ENCODE measurements around the gene ARID1B. TPM values are rescaled to one million over a fixed set of nuclear protein-coding genes. Genes with fewer than 3 reads are reported as not detected.

The ARID1B gene
- total RNA-seq, 1 donor from 2014 or later: 75.4 TPM

DNA sequence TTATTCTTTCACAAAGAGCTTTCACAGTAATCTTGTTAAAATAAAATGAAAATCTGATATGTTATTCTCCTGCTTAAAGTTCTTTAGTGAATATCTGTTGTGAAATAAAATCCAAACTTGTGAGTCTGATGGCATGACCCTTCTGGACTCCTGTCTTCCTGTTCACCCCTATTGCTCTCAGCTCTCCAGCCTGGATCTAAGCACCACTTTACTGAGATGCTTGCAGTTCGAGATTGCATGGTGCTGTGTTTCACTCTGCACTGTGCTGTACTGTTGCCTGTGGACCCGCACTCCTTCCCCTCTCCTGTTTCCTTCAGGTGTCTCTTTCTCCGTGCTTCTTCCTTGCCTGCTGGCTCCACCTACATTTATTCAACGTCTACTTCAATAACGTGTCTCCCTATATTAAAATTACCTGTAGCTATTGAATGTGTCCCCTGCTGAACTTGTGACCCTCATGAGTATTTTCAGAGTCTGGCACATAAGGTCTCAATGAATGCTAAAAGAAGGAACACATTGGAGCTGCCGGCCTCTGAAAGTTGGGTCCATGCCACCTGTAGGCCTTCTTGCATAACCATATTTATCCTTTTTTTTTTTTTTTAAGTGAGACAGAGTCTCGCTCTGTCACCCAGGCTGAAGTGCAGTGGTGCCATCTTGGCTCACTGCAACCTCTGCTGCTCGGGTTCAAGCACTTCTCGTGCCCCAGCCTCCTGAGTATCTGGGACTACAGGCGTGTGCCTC lies 100.1 kb downstream of the ARID1B start:
- Histone ChIP-seq H3K4me1 (ENCODE audit: insufficient read depth, low read length) (no peaks in the 10 kb centered on the region), H3K36me3 (ENCODE audit: insufficient read depth, low read length) (no peaks in the 10 kb centered on the region), H3K27me3 (ENCODE audit: insufficient read depth, low read length) (no peaks in the 10 kb centered on the region), H3K27ac (ENCODE audit: low read depth, low read length) (no peak overlapping the region), H2AFZ (ENCODE audit: low read depth, low read length) (no peak overlapping the region), H3K79me2 (ENCODE audit: insufficient read depth, low read length) (peaks cover 98% of the 10 kb centered on the region), H3K4me3 (ENCODE audit: insufficient read depth, low read depth, low read length) (no peak overlapping the region), H3K9ac (ENCODE audit: low read length) (no peak overlapping the region), H4K20me1 (ENCODE audit: insufficient read depth, low read length) (peaks cover 93% of the 10 kb centered on the region), H3K4me2 (ENCODE audit: low read length) (no peak overlapping the region), H3K9me3 (ENCODE audit: insufficient read depth, low read depth, low read length) (no peaks in the 10 kb centered on the region)
- H3K9me3 Mint-ChIP-seq (ENCODE audit: unreplicated experiment): no peaks in the 10 kb centered on the region
- FAIRE-seq: no peak
- H3K27ac Mint-ChIP-seq (ENCODE audit: unreplicated experiment): no peak overlapping the region
- TF ChIP-seq, protein P1, sequence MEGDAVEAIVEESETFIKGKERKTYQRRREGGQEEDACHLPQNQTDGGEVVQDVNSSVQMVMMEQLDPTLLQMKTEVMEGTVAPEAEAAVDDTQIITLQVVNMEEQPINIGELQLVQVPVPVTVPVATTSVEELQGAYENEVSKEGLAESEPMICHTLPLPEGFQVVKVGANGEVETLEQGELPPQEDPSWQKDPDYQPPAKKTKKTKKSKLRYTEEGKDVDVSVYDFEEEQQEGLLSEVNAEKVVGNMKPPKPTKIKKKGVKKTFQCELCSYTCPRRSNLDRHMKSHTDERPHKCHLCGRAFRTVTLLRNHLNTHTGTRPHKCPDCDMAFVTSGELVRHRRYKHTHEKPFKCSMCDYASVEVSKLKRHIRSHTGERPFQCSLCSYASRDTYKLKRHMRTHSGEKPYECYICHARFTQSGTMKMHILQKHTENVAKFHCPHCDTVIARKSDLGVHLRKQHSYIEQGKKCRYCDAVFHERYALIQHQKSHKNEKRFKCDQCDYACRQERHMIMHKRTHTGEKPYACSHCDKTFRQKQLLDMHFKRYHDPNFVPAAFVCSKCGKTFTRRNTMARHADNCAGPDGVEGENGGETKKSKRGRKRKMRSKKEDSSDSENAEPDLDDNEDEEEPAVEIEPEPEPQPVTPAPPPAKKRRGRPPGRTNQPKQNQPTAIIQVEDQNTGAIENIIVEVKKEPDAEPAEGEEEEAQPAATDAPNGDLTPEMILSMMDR (IDR thresholded peaks at IDR 0.05; ENCODE audit: insufficient read depth, low read depth, low read length): no peak
- TF ChIP-seq EZH2 (IDR thresholded peaks at IDR 0.05; ENCODE audit: insufficient read depth, low read length): no peak
- H3K4me3 Mint-ChIP-seq (ENCODE audit: unreplicated experiment): no peak overlapping the region
- H3K27me3 Mint-ChIP-seq (ENCODE audit: low read depth, unreplicated experiment): no peaks in the 10 kb centered on the region
- H3K36me3 Mint-ChIP-seq (ENCODE audit: low read depth, unreplicated experiment): peaks cover 9% of the 10 kb centered on the region
- DNase-seq (ENCODE audit: low read depth): no peak
- peaks cover 11% of the 10 kb centered on the region for H3K4me1 Mint-ChIP-seq (ENCODE audit: low read depth, unreplicated experiment)

DNA sequence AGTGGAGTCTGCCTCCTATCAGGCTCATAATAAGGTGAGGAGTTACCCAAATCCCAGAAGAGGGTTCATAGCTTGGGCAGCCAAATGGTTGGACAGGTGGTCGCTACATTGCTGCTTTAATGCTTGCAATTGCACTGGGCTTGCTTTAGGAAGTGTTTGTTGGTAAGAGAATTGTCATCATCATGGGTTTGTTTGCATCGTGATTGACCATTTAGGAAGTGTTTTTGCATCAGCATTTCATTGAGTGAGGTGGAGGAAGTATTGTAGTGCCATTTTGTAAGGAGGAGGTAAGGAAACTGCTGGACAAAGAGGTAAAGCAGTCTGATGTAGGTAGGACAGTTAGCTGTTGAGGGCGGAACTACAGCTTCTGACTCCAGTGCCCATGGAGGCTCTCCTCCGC lies 101.5 kb downstream of the ARID1B start:
- Histone ChIP-seq H3K9ac (ENCODE audit: low read length) (no peak overlapping the region), H3K27me3 (ENCODE audit: insufficient read depth, low read length) (no peaks in the 10 kb centered on the region), H2AFZ (ENCODE audit: low read depth, low read length) (no peak overlapping the region), H3K9me3 (ENCODE audit: insufficient read depth, low read depth, low read length) (no peaks in the 10 kb centered on the region), H3K27ac (ENCODE audit: low read depth, low read length) (no peak overlapping the region), H3K4me1 (ENCODE audit: insufficient read depth, low read length) (no peaks in the 10 kb centered on the region), H3K79me2 (ENCODE audit: insufficient read depth, low read length) (peaks cover 97% of the 10 kb centered on the region), H4K20me1 (ENCODE audit: insufficient read depth, low read length) (peaks cover 97% of the 10 kb centered on the region), H3K4me2 (ENCODE audit: low read length) (no peak overlapping the region), H3K4me3 (ENCODE audit: insufficient read depth, low read depth, low read length) (no peak overlapping the region), H3K36me3 (ENCODE audit: insufficient read depth, low read length) (no peaks in the 10 kb centered on the region)
- H3K4me1 Mint-ChIP-seq (ENCODE audit: low read depth, unreplicated experiment): peaks cover 13% of the 10 kb centered on the region
- H3K36me3 Mint-ChIP-seq (ENCODE audit: low read depth, unreplicated experiment): peaks cover 3% of the 10 kb centered on the region
- no peaks in the 10 kb centered on the region for H3K9me3 Mint-ChIP-seq (ENCODE audit: unreplicated experiment)
- no peaks in the 10 kb centered on the region for H3K27me3 Mint-ChIP-seq (ENCODE audit: low read depth, unreplicated experiment)
- TF ChIP-seq, protein P1 (IDR thresholded peaks at IDR 0.05; ENCODE audit: insufficient read depth, low read depth, low read length): no peak
- TF ChIP-seq EZH2 (IDR thresholded peaks at IDR 0.05; ENCODE audit: insufficient read depth, low read length): no peak
- DNase-seq (ENCODE audit: low read depth): no peak
- no peak overlapping the region for H3K4me3 Mint-ChIP-seq (ENCODE audit: unreplicated experiment)
- no peak for FAIRE-seq
- H3K27ac Mint-ChIP-seq (ENCODE audit: unreplicated experiment): peak overlapping the region; percentile 8

DNA sequence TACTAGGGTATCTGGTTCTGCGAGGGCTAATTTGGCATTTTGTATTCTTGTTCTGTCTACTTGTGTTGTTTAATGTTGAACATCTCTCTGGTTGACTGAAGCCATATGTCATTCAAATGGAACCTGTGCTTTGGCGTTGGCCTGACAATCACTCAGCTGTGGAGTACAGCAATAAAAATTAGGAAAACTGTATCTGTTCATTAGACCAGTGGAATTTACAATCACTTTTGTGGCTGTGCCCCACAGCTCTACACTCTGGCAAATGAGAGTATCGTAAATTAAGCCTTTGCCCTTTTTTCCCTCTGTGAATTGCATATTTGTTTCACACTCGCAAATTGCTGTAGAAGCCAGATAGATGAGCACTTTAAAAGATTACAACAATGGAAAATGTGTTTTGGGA lies 102.0 kb downstream of the ARID1B start:
- DNase-seq (ENCODE audit: low read depth) (no peak), FAIRE-seq (no peak)
- Histone ChIP-seq H3K27ac (ENCODE audit: low read depth, low read length) (no peak overlapping the region), H2AFZ (ENCODE audit: low read depth, low read length) (no peak overlapping the region), H3K4me1 (ENCODE audit: insufficient read depth, low read length) (no peaks in the 10 kb centered on the region), H3K36me3 (ENCODE audit: insufficient read depth, low read length) (no peaks in the 10 kb centered on the region), H3K4me2 (ENCODE audit: low read length) (no peak overlapping the region), H3K79me2 (ENCODE audit: insufficient read depth, low read length) (peaks cover 97% of the 10 kb centered on the region), H3K27me3 (ENCODE audit: insufficient read depth, low read length) (no peaks in the 10 kb centered on the region), H3K9ac (ENCODE audit: low read length) (no peak overlapping the region), H4K20me1 (ENCODE audit: insufficient read depth, low read length) (peaks cover 97% of the 10 kb centered on the region), H3K4me3 (ENCODE audit: insufficient read depth, low read depth, low read length) (no peak overlapping the region), H3K9me3 (ENCODE audit: insufficient read depth, low read depth, low read length) (no peaks in the 10 kb centered on the region)
- H3K27me3 Mint-ChIP-seq (ENCODE audit: low read depth, unreplicated experiment): no peaks in the 10 kb centered on the region
- no peaks in the 10 kb centered on the region for H3K9me3 Mint-ChIP-seq (ENCODE audit: unreplicated experiment)
- H3K4me1 Mint-ChIP-seq (ENCODE audit: low read depth, unreplicated experiment): peaks cover 15% of the 10 kb centered on the region
- H3K36me3 Mint-ChIP-seq (ENCODE audit: low read depth, unreplicated experiment): peaks cover 2% of the 10 kb centered on the region
- TF ChIP-seq EZH2 (IDR thresholded peaks at IDR 0.05; ENCODE audit: insufficient read depth, low read length): no peak
- TF ChIP-seq, protein P1 (IDR thresholded peaks at IDR 0.05; ENCODE audit: insufficient read depth, low read depth, low read length): no peak
- H3K4me3 Mint-ChIP-seq (ENCODE audit: unreplicated experiment): no peak overlapping the region
- H3K27ac Mint-ChIP-seq (ENCODE audit: unreplicated experiment): no peak overlapping the region

All from astrocyte (in vitro differentiated cells and primary cell).